H1 (cell line): ENCODE results near the gene BICD1. TPM values are rescaled to one million over a fixed set of nuclear protein-coding genes. Genes with fewer than 3 reads are reported as not detected.

Experiments used
- CTCF ChIA-PET: fragments of 300-600 bp; sonication (Branson Sonifier 250); formaldehyde crosslinking; loops from one replicate; lab custom pipeline; 2021; ENCODE audit not compliant: partially characterized antibody; lab: Charles Lee
- POLR2A ChIA-PET: fragments of 300-600 bp; sonication (Branson Sonifier 250); formaldehyde crosslinking; loops from one replicate; lab custom pipeline; 2021; ENCODE audit warnings: inconsistent platforms; ENCODE audit not compliant: partially characterized antibody; lab: Charles Lee
- DNase-seq, 2 experiments: peaks; one replicate each; pipeline versions ENCODE4 v3.0.0 to v3.0.0-alpha.2; 2010 to 2022; ENCODE audit warnings: low spot score in 2 of 2, low read depth in 1 of 2, mixed read lengths in 1 of 2
- FAIRE-seq: peaks from 2 replicates; lab custom pipeline; 2011; peaks lifted over from hg19 to GRCh38; lab: Jason Lieb, UNC
- H2AFZ ChIP-seq: 2 replicates; pipeline ENCODE4 v1.8.1; 2012; ENCODE audit warnings: low read length, inconsistent platforms
- H2AK5ac ChIP-seq: 2 replicates; pipeline ENCODE4 v1.6.1; 2013; ENCODE audit warnings: low read depth, low read length
- H2BK120ac ChIP-seq: replicated peaks from 2 replicates; pipeline ENCODE3; 2013; ENCODE audit warnings: low read depth, low read length, inconsistent platforms
- H2BK12ac ChIP-seq: 2 replicates; pipeline ENCODE4 v1.6.1; 2013; ENCODE audit warnings: low read depth, low read length
- H2BK15ac ChIP-seq: 2 replicates; pipeline ENCODE4 v1.6.1; 2013; ENCODE audit warnings: low read length
- H2BK20ac ChIP-seq: 2 replicates; pipeline ENCODE4 v1.6.1; 2013; ENCODE audit warnings: low read length
- H2BK5ac ChIP-seq: 2 replicates; pipeline ENCODE4 v1.6.1; 2013; ENCODE audit warnings: low read depth, low read length
- H3K14ac ChIP-seq: 2 replicates; pipeline ENCODE4 v1.6.1; 2013; ENCODE audit warnings: inconsistent platforms; ENCODE audit not compliant: insufficient read length
- H3K18ac ChIP-seq: 2 replicates; pipeline ENCODE4 v1.6.1; 2013; ENCODE audit warnings: low read length; ENCODE audit errors: extremely low read depth
- H3K23ac ChIP-seq: 2 replicates; pipeline ENCODE4 v1.6.1; 2013; ENCODE audit warnings: inconsistent platforms; ENCODE audit not compliant: insufficient read length
- H3K23me2 ChIP-seq: 2 replicates; pipeline ENCODE4 v1.6.1; 2013; ENCODE audit warnings: low read depth, low read length
- H3K27ac ChIP-seq: 2 replicates; pipeline ENCODE4 v1.6.1; 2011; ENCODE audit warnings: low read depth, low read length, inconsistent platforms
- H3K27me3 ChIP-seq, 4 experiments: replicated peaks in 1 of 4; 1 replicate in 1 of 4; 2 replicates in 3 of 4; pipeline versions ENCODE4 v1.6.1 to v1.8.1; 2011 to 2013; ENCODE audit warnings: low read length in 3 of 4, mild to moderate bottlenecking in 3 of 4, inconsistent platforms in 2 of 4, mixed read lengths in 2 of 4, moderate library complexity in 1 of 4; ENCODE audit not compliant: control insufficient read depth in 3 of 4, insufficient read depth in 3 of 4; ENCODE audit errors: extremely low read depth in 1 of 4
- H3K36me3 ChIP-seq, 4 experiments: 2 replicates each; pipeline versions ENCODE4 v1.6.1 to v1.8.1; 2011 to 2013; ENCODE audit warnings: mild to moderate bottlenecking in 4 of 4, low read length in 3 of 4, moderate library complexity in 2 of 4, control low read depth in 1 of 4, inconsistent platforms in 1 of 4; ENCODE audit not compliant: insufficient read depth in 4 of 4, control insufficient read depth in 2 of 4
- H3K4ac ChIP-seq: replicated peaks from 2 replicates; pipeline ENCODE3; 2013; ENCODE audit warnings: low read length, low read depth, mixed read lengths, inconsistent platforms; ENCODE audit not compliant: insufficient read length
- H3K4me1 ChIP-seq, 4 experiments: replicated peaks in 1 of 4; 1 replicate in 1 of 4; 2 replicates in 3 of 4; pipeline versions ENCODE4 v1.6.1 to v1.8.1; 2011 to 2013; ENCODE audit warnings: low read length in 3 of 4, inconsistent platforms in 2 of 4, mixed read lengths in 1 of 4; ENCODE audit not compliant: insufficient read depth in 4 of 4, control insufficient read depth in 3 of 4
- H3K4me2 ChIP-seq, 2 experiments: 2 replicates each; pipeline versions ENCODE4 v1.6.1 to v1.8.1; 2011 to 2013; ENCODE audit warnings: low read depth in 2 of 2, low read length in 2 of 2, control low read depth in 1 of 2, inconsistent platforms in 1 of 2, mild to moderate bottlenecking in 1 of 2; ENCODE audit not compliant: insufficient read depth in 1 of 2
- H3K4me3 ChIP-seq, 4 experiments: fragments of 200-600, 300-600 bp in 1 of 4; sonication (generic), shearing (Covaris generic), sonication (Bioruptor Twin) in 1 of 4; 2 replicates each; pipeline versions ENCODE4 v1.5.1 to v1.8.1; 2011 to 2016; ENCODE audit warnings: low read length in 4 of 4, low read depth in 3 of 4, control low read depth in 2 of 4, inconsistent platforms in 2 of 4, mild to moderate bottlenecking in 2 of 4, mixed read lengths in 1 of 4, moderate library complexity in 1 of 4; ENCODE audit not compliant: insufficient read depth in 2 of 4; ENCODE audit errors: extremely low read depth in 1 of 4
- H3K56ac ChIP-seq: replicated peaks from 2 replicates; pipeline ENCODE3; 2013; ENCODE audit warnings: low read depth, mild to moderate bottlenecking, mixed read lengths, low read length, inconsistent platforms; ENCODE audit not compliant: insufficient read length
- H3K79me1 ChIP-seq: 2 replicates; pipeline ENCODE4 v1.6.1; 2013; ENCODE audit warnings: low read depth, low read length, control low read depth
- H3K79me2 ChIP-seq, 2 experiments: 2 replicates each; pipeline versions ENCODE4 v1.6.1 to v1.8.1; 2012 to 2013; ENCODE audit warnings: low read length in 2 of 2, mild to moderate bottlenecking in 2 of 2, inconsistent platforms in 1 of 2; ENCODE audit not compliant: insufficient read depth in 2 of 2, control insufficient read depth in 1 of 2
- H3K9ac ChIP-seq, 4 experiments: replicated peaks in 1 of 4; 1 replicate in 1 of 4; 2 replicates in 3 of 4; pipeline versions ENCODE4 v1.6.1 to v1.8.1; 2011 to 2013; ENCODE audit warnings: low read depth in 3 of 4, low read length in 3 of 4, control low read depth in 2 of 4, mild to moderate bottlenecking in 2 of 4, moderate library complexity in 2 of 4, inconsistent platforms in 1 of 4; ENCODE audit errors: extremely low read depth in 1 of 4
- H3K9me3 ChIP-seq, 2 experiments: 2 replicates each; pipeline versions ENCODE4 v1.6.1 to v1.8.1; 2012 to 2013; ENCODE audit warnings: mild to moderate bottlenecking in 2 of 2, moderate library complexity in 2 of 2, control low read depth in 1 of 2, inconsistent platforms in 1 of 2, low read depth in 1 of 2, low read length in 1 of 2, mixed read lengths in 1 of 2; ENCODE audit not compliant: insufficient read depth in 2 of 2
- H4K20me1 ChIP-seq, 2 experiments: replicated peaks in 1 of 2; 2 replicates each; pipeline versions ENCODE3 to v1.8.1; 2011 to 2013; ENCODE audit warnings: inconsistent platforms in 2 of 2, low read length in 2 of 2, mild to moderate bottlenecking in 1 of 2; ENCODE audit not compliant: insufficient read depth in 2 of 2, control insufficient read depth in 1 of 2
- H4K5ac ChIP-seq: 2 replicates; pipeline ENCODE4 v1.6.1; 2013; ENCODE audit warnings: low read length, low read depth, mixed read lengths, inconsistent platforms; ENCODE audit not compliant: insufficient read length
- H4K8ac ChIP-seq: 2 replicates; pipeline ENCODE4 v1.8.0; 2013; ENCODE audit warnings: mild to moderate bottlenecking, moderate library complexity, low read length, inconsistent platforms; ENCODE audit not compliant: insufficient read depth; ENCODE audit errors: extremely low read depth
- H4K91ac ChIP-seq: replicated peaks from 2 replicates; pipeline ENCODE3; 2013; ENCODE audit warnings: low read length, mixed read lengths, inconsistent platforms; ENCODE audit not compliant: insufficient read length
- CTBP2 ChIP-seq: IDR thresholded peaks from 2 replicates; pipeline ENCODE4 v1.7.0; 2011; ENCODE audit warnings: borderline replicate concordance, mild to moderate bottlenecking, moderate library complexity, mixed read lengths, low read length; ENCODE audit not compliant: insufficient read depth, insufficient read length
- EGR1 ChIP-seq: IDR thresholded peaks from 2 replicates; pipeline ENCODE4 v1.6.1; 2011; ENCODE audit warnings: low read depth, low read length, borderline replicate concordance
- JUND ChIP-seq: IDR thresholded peaks from 2 replicates; pipeline ENCODE4 v1.6.1; 2011; ENCODE audit warnings: mild to moderate bottlenecking, improper control_type of control experiment, low read length
- RAD21 ChIP-seq, 2 experiments: IDR thresholded peaks in 1 of 2; conservative IDR thresholded peaks in 1 of 2; 2 replicates each; pipeline ENCODE4 v1.6.1; 2011; ENCODE audit warnings: low read depth in 2 of 2, low read length in 2 of 2, improper control_type of control experiment in 1 of 2, inconsistent platforms in 1 of 2, mild to moderate bottlenecking in 1 of 2, moderate library complexity in 1 of 2
- SIN3A ChIP-seq, 2 experiments: IDR thresholded peaks in 1 of 2; conservative IDR thresholded peaks in 1 of 2; 2 replicates each; pipeline ENCODE4 v1.6.1; 2011 to 2012; ENCODE audit warnings: low read length in 2 of 2, improper control_type of control experiment in 1 of 2, low read depth in 1 of 2, mild to moderate bottlenecking in 1 of 2
- SP4 ChIP-seq: IDR thresholded peaks from 2 replicates; pipeline ENCODE4 v1.6.1; 2012; ENCODE audit warnings: low read length, inconsistent platforms
- TCF12 ChIP-seq: IDR thresholded peaks from 2 replicates; pipeline ENCODE4 v1.6.1; 2011; ENCODE audit warnings: low read depth, mild to moderate bottlenecking, low read length
- YY1 ChIP-seq: IDR thresholded peaks from 2 replicates; pipeline ENCODE4 v1.6.1; 2011; ENCODE audit warnings: low read depth, mild to moderate bottlenecking, low read length
- WGBS, 2 experiments: shearing (Covaris generic) in 1 of 2; methylation state at CpG; one replicate each; pipeline versions ENCODE4 v1.1.6 to v1.1.7; 2013 to 2015; ENCODE audit warnings: low lambda C conversion rate in 2 of 2, mixed read lengths in 2 of 2, inconsistent platforms in 1 of 2, low coverage in 1 of 2, missing lambda C conversion rate in 1 of 2; ENCODE audit not compliant: insufficient replicate concordance in 2 of 2, insufficient coverage in 1 of 2, insufficient read length in 1 of 2; ENCODE audit errors: extremely low coverage in 1 of 2, missing lambda C conversion rate in 1 of 2; 5-methylcytosine and 5-hydroxymethylcytosine counted together
- polyA plus RNA-seq, 7 experiments: library from polyadenylated mRNA; depleted of rRNA in 3 of 7; stranded (reverse) in 5 of 7; unstranded in 2 of 7; fragments of >200 nt in 5 of 7; fragments of 200-250 nt in 2 of 7; gene quantifications; 1 replicate in 5 of 7; 2 replicates in 1 of 7; 4 replicates in 1 of 7; pipeline versions ENCODE4 v1.2.1 to v1.2.3, GENCODE V29; 2011 to 2013; ENCODE audit warnings: missing spikeins in 2 of 7, mixed read lengths in 2 of 7
- total RNA-seq: library from RNA; stranded (reverse); fragmentation: NEBNext Ultra II Directional; extraction: Animal tissue kit (Norgen Biotek cat#: 25700); gene quantifications from 2 replicates; pipeline ENCODE4 v1.2.1, GENCODE V29; 2021
- TF ChIP-seq, protein P1 (sequence below): IDR thresholded peaks from 2 replicates; pipeline ENCODE4 v1.6.1; 2012; ENCODE audit warnings: inconsistent platforms
- TF ChIP-seq, protein P2 (sequence below), 3 experiments: IDR thresholded peaks; 1 replicate in 2 of 3; 2 replicates in 1 of 3; pipeline versions ENCODE4 v1.5.1 to v1.6.1; 2011; ENCODE audit warnings: low read length in 3 of 3, mild to moderate bottlenecking in 3 of 3, inconsistent platforms in 2 of 3, low read depth in 1 of 3, moderate library complexity in 1 of 3; ENCODE audit not compliant: insufficient read depth in 1 of 3; ENCODE audit errors: control extremely low read depth in 1 of 3

BICD1 gene
- total and polyA plus RNA-seq, 2 of the 8 experiments (the other 6 are each of a cell fraction or from before 2014, with no cell fraction given): 34.1 to 58.4 TPM

DNA sequence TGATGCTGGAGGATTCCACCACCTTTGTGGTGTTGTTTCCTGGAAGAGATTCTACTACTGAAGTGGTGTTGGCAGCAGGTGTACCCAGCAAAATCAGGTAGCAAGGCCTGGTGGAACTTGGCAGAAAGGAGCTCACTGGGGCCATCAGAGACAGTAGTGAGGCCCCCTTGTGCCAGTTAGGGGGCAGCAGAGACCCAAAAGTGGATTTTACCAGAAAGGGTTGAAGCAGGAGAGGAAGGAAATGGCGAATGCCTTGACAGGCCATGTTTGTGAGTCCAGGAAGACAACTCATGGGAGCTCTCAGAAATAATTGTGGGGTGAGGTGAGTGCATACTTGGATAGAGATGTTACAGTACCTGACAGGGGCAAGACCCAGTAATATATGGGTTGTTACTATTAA lies 155.0 kb downstream of the BICD1 start:
- Histone ChIP-seq H3K27ac (no peak overlapping the region), H2BK120ac (no peak overlapping the region), H3K18ac (no peak overlapping the region), H2AFZ (no peak overlapping the region), H3K4me1 (no peaks in the 10 kb centered on the region; a peak in 1 of 7 replicates), H3K79me2 (no peaks in the 10 kb centered on the region; a peak in 1 of 4 replicates), H4K5ac (no peak overlapping the region), H3K9me3 (0 out of 4 replicates have a peak, but pooled peaks cover 0 to 3% of the 10 kb centered on the region in 2 experiments), H4K20me1 (no peaks in the 10 kb centered on the region), H2BK5ac (no peak overlapping the region), H4K8ac (no peak overlapping the region), H3K4ac (no peak overlapping the region), H2BK15ac (no peak overlapping the region), H3K56ac (no peak overlapping the region), H3K27me3 (no peaks in the 10 kb centered on the region), H3K23ac (no peak overlapping the region), H3K4me2 (no peak overlapping the region), H3K36me3 (no peaks in the 10 kb centered on the region), H2AK5ac (no peak overlapping the region), H3K9ac (no peak overlapping the region), H3K79me1 (no peaks in the 10 kb centered on the region), H3K23me2 (no peaks in the 10 kb centered on the region), H2BK20ac (no peak overlapping the region), H3K4me3 (no peak overlapping the region), H3K14ac (no peak overlapping the region), H2BK12ac (no peak overlapping the region), H4K91ac (no peak overlapping the region)
- DNase-seq (no peak), FAIRE-seq (no peak)
- ChIA-PET POLR2A (no interaction called here), CTCF (interaction anchor here (0.6 to 3.3 kb wide), 23 partner anchors 8 to 309 kb away, joined by 3 to 15 read pairs (median 4); no protein-coding TSS in a partner anchor)
- WGBS, 2 experiments: 88% methylated on average over 1 of the region's 1 CpG; no CpG with 5 or more reads in 1 of the 2 experiments
- TF ChIP-seq YY1 (peak; percentile 64; the same call in 1 of the 2 replicates), EGR1 (no peak), CTBP2 (no peak), RAD21 (IDR thresholded peaks at IDR 0.05 in 1 of 2, conservative IDR thresholded peaks at IDR 0.05 in 1 of 2; ENCODE audit: low read depth in 2 of 2, low read length in 2 of 2) (peak; percentile 65 to 77), JUND (no peak), SP4 (no peak), SIN3A (conservative IDR thresholded peaks at IDR 0.05 in 1 of 2, IDR thresholded peaks at IDR 0.05 in 1 of 2; ENCODE audit: low read depth in 1 of 2, low read length in 2 of 2) (no peak), TCF12 (no peak)
- TF ChIP-seq, protein P1, sequence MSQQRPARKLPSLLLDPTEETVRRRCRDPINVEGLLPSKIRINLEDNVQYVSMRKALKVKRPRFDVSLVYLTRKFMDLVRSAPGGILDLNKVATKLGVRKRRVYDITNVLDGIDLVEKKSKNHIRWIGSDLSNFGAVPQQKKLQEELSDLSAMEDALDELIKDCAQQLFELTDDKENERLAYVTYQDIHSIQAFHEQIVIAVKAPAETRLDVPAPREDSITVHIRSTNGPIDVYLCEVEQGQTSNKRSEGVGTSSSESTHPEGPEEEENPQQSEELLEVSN: no peak
- TF ChIP-seq, protein P2, sequence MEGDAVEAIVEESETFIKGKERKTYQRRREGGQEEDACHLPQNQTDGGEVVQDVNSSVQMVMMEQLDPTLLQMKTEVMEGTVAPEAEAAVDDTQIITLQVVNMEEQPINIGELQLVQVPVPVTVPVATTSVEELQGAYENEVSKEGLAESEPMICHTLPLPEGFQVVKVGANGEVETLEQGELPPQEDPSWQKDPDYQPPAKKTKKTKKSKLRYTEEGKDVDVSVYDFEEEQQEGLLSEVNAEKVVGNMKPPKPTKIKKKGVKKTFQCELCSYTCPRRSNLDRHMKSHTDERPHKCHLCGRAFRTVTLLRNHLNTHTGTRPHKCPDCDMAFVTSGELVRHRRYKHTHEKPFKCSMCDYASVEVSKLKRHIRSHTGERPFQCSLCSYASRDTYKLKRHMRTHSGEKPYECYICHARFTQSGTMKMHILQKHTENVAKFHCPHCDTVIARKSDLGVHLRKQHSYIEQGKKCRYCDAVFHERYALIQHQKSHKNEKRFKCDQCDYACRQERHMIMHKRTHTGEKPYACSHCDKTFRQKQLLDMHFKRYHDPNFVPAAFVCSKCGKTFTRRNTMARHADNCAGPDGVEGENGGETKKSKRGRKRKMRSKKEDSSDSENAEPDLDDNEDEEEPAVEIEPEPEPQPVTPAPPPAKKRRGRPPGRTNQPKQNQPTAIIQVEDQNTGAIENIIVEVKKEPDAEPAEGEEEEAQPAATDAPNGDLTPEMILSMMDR (IDR thresholded peaks at IDR 0.05; ENCODE audit: control extremely low read depth in 1 of 3, insufficient read depth in 1 of 3, low read depth in 1 of 3, low read length in 3 of 3): peak; percentile 55 to 73 (median 69)
